Renal cortex interstitium (tissue), 11 donors: ENCODE results near the gene PNKP. TPM values are rescaled to one million over a fixed set of nuclear protein-coding genes. Genes with fewer than 3 reads are reported as not detected.
"Not testable (repeated sequence)": the region's sequence is repeated elsewhere in the genome, so short reads cannot be mapped to it uniquely, and the experiment has no call there.

Experiments
- DNase-seq, 11 donors: peaks; one replicate each; pipeline ENCODE4 v3.0.0-alpha.2; 2013; ENCODE audit warnings: low read depth in 9 of 11, low spot score in 4 of 11; ENCODE audit errors: extremely low read depth in 1 of 11
- polyA plus RNA-seq, 3 donors: library from polyadenylated mRNA; unstranded; fragments of 120-200 nt; gene quantifications; one replicate each; pipeline ENCODE4 v1.2.1, GENCODE V29; 2013; ENCODE audit not compliant: insufficient read length in 3 of 3

Gene PNKP
- polyA plus RNA-seq, 3 donors = 41.8 to 93.0 (median 60.3) TPM

DNA sequence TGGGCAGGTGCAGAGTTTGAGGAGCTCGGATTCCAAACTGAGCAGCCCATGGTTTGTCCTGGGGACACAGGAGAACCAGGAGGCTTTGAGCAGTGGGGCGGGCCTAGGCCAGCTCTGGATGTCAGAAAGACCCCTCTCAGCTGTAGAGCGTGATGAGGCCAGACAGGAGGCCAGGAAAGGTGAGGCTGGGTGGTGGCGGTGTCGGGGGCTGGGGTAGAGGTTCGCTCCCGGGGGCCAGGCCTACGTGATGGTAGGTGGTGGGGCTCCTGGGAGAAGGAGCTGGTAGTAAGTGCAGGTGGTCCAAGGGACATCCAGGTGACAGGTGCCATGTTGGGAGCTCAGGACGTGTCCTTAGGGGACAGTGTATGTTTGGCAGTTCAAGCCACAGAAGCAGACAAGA, 30.0 kb downstream of the PNKP start:
- no peak for DNase-seq

DNA sequence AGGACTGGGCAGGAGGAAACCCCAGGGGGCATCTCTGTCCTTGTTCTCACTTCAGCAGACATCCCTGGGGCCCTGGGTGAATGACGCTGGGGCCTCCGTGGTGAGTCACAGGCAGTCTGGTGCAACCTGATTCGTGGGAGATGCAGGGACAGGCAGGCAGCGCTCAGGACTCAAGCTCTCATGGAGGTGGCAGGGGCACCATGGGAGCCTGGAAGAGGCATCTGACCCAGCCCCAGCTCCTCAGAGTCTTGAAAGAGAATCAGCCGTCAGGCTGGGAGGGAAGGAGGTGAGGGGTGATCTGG, 30.4 kb downstream of the PNKP start:
- DNase-seq = no peak

DNA sequence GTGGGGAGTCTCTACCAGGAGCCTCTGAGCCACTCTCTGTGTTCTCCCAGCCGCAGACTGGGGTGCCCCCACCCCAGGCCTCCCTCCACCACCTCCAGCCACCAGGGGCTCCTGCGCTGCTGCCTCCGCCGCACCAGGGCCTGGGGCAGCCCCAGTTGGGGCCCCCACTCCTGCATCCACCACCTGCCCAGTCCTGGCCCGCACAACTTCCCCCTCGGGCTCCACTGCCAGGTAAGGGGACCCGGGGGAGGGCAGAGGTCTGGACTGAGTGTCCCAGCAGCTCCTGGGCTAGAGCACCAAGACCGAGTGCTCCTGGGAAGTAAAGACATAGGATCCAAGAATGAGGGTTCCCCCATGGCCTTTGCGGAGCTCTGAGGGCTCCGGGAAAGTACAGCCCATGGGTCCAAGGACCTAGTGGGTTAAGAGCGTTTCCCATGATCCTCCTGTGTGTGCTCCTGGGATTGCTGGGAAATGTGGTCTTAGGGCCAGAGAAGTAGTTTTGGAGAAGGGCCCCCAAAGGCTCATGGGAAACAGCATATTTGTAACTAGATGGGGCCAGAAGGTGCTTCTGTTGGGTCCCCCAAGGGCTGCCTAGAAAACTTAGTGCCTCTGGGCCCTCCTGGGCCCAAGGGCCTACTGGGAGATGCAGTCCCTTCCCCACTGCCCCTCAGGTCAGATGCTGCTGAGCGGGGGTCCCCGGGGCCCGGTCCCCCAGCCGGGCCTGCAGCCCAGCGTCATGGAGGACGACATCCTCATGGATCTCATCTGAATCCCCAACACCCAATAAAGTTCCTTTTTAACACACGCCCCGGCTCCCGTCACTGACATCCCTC, 31.0 kb downstream of the PNKP start:
- DNase-seq = no peak

DNA sequence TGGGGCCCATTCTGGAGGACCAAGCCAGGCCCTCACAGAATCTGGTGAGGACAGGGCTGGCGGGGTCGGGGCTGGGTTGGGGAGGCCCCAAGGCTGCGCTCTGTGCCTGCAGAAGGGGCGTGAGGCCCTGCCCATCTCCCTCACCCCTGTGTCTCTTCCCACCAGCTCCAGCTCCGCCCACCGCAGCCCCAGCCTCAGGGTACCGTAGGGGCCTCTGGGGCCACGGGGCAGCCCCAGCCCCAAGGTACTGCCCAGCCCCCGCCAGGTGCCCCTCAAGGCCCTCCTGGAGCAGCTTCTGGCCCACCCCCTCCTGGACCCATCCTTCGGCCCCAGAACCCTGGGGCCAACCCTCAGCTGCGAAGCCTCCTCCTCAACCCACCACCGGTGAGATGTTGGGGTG, 31.8 kb downstream of the PNKP start:
- no peak for DNase-seq

DNA sequence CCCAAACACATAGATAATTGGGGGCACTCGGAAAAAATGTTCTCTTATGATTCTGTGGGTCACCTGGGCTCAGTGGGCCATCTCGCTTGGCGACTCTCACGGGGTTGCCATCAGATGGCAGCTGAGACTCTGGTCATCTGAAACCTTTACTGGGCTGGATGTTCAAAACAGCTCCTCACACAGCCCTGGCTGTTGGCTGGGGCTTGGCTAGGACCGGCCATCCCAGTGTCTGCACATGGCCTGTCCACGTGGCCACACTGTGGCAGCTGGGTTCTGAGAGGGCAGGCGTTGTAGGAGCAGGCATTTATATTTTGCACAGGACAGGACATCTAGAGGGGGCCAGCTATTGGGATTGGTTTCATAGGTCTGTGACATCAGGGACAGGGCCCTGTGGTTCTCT, 33.8 kb downstream of the PNKP start:
- no peak for DNase-seq

DNA sequence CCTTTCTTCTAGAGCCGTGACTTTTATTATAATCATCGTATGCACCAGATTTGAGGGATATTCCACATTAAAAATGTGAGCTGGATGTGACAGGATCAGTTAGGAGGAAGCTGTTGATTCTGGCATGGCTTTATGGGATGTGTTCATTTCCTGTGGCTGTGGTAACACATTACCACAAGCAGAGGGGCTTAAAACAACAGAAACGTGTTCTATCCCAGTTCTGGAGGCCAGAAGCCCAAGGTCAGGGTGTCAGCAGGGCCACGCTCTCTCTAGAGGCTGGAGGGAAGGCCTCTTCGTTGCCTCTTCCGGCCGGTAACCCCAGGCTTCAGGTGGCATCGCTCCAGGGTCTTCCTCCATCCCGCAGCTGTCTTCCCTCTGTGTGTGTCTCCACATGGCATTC, 34.8 kb downstream of the PNKP start:
- DNase-seq = no peak

DNA sequence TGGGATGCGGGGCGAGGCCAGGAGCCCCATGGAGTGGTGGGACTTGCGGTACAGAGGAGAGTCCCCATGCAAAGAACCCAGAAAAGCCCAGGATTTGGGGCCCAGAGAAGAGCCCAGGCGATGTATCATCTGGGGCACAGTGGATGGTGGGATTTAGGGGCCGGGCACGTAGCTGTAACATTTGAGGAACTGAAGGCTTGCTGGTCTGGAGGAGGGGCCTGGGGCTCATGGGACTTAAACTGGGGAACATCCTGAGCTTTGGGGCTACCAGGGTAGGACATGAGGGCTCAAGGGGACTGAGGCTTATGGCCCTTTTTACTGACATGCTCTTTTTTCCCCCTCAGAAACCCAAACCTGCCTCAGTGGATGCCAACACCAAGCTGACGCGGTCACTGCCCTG, 35.8 kb downstream of the PNKP start:
- no peak for DNase-seq

DNA sequence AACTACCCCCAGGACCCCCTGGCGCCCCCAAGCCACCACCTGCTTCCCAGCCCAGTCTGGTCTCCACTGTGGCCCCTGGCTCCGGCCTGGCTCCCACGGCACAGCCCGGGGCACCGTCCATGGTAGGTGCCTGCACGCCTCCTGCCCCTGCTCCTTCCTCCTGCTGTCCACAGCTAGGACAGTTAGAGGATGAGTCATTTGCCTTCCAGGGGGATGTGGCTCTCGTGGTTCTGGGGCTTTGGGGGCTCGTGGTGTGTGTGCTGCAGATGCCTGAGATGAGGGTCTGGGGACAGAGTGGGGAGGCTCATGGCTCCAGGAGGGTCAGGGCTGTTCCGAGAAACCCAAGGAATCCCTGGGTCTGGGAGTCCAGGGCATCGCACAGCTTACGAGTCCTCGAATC, 36.6 kb downstream of the PNKP start:
- no peak for DNase-seq

DNA sequence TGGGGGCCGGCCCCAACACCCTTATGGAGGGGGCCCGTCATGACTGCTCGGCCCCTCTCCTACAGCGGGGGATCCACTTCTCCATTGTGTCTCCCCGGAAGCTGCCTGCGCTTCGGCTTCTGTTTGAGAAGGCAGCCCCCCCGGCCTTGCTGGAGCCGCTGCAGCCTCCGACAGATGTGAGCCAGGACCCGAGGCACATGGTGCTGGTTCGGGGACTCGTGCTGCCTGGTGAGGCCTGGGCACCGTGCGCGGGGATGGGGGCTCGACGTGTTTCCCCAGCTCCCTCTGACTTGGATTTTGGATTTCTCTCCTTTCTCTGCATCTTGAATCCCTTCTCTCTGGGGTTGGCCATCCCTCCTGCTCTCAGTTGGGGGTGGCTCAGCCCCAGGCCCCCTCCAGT, 37.7 kb downstream of the PNKP start:
- no peak for DNase-seq

DNA sequence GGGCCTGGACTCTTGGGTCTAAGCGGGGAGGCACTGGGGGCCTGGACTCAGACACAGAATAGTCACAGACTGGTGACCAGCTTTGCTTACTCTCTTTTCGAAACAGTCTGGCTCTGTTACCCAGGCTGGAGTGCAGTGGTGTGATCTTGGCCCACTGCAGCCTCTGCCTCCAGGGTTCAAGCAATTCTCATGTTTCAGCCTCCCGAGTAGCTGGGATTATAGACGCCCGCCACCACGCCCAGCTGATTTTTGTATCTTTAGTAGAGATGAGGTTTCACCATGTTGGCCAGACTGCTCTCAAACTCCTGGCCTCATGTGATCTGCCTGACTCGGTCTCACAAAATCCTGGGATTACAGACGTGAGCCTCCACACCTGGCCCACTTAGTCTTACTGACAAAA, 38.2 kb downstream of the PNKP start:
- DNase-seq = no peak

DNA sequence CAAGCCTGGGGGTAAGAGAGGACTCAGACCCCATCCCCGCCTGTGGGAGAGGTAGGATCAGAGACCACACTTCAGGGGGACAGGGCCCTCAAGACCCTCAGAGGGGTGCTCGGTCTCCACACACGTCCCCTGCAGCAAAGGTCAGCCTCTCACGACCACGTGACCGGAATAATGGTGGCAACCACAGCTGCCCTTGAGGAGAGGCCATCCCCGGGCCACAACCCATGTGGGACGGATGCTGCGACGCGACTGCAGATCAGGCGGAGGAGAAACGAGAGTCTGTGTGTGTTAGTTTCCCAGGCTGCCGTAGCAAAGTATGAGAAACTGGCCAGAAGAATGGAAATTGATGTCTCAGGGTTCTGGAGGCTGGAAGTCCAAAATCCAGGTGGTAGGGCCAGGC, 40.3 kb downstream of the PNKP start:
- no peak for DNase-seq

DNA sequence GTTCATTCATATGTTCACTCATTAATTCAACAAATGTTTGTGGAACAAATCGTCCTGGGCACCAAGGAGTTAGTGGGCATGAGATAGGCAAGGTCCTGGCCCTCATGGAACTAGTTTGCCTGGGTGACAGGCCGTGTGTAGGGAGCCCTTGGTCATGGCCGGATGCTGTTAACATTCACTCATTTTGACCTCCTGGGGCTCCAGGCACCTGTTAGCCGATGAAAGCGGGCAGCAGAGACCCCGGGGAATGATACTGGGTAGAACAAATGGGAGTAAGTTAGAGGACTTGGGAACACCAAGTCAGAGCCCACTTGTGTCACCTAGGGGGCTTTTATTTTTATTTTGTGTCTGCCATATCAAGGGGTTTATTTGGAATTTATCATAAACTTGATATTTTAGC, 42.7 kb downstream of the PNKP start:
- DNase-seq = no peak

DNA sequence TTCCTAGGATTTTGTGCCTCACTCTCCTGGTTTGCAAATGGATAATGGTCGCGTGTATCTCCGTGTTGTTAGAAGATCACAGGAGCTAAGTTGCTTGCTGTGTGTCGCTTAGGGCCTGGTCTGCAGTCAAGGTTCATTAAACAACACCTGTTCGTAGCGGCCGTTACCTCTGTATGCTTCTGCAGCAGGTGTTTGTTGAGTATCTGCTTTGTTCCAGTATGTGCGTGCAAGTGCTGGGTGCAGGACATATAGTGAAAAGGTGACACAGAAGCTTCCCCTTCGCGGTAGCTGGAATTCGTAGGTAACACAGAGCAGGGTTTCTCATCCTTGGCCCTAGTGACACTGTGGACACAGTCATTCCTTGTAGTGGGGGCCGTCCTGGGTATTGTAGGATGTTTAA, 43.9 kb downstream of the PNKP start:
- no peak for DNase-seq

DNA sequence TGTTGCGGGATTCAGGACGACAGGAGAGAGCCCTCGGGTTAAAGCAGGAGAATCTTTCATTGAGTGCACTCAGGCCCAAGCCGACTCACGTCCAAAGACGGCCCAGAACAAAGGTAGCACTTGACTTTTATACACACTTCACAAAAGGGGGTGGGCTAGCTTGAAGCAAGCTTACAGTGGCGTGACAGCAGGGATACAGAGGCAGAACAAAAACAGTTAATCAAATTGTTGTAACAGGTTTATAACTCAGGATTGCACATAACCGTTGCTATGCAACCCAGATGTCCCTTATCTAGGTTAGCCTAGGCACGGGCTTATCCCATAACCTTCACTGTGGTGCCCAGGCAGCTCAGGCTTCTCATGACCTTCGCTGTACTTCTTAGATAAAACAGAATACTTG, 47.3 kb downstream of the PNKP start:
- no peak for DNase-seq

DNA sequence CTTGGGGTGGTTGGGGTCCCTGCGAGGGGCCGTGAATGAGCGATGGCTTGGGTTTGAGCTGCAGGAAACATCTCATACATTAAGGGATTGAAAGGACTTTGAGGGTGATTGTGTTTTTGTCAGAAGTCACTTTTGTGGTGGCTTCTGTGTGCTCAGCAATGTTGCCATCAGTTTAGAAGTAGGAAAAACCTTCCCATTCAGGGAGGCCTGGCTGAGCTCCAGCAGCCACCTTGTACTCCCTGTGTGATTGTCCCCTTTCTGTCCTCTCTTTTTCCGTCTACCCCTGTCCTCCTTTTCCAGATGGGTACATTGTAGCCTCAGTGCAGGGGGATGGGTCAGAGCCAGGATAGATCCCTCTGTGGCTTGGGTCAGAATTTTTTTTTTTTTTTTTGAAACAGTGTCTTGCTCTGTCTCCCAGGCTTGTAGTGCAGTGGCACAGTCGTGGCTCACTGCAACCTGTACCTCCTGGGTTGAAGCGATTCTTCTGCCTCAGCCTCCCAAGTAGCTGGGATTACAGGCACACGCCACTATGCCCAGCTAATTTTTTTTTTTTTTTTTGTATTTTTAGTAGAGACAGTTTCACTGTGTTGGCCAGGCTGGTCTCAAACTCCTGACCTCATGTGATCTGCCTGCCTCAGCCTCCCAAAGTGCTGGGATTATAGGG, 47.8 kb downstream of the PNKP start:
- not testable (repeated sequence) for DNase-seq

DNA sequence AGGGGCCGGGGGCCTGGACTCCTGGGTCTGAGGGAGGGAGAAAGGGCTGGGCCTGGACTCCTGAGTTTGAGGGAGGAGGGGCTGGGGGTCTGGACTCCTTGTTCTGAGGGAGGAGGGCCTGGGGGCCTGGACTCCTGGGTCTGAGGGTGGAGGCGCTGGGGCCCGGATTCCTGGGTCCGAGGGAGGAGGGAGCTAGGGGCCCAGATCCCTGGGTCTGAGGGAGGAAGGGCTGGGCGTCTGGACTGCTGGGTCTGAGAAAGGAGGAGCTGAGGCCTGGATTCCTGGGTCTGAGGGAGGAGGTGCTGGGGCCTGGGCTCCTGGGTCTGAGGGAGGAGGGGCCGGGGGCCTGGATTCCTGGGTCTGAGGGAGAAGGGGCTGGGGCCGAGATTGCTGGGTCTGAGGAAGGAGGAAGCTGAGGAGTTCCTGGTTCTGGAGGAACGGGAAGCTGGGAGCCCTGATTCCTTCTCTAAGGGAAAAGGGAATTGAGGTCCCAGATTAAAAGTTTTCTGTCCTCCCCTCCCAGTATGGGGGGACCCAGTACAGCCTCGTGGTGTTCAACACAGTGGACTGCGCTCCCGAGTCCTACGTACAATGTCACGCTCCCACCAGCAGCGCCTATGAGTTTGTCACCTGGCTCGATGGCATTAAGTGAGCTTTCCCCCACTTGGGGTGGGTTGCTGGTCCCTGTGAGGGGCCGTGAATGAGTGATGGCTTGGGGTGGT, 48.6 kb downstream of the PNKP start:
- no peak for DNase-seq

DNA sequence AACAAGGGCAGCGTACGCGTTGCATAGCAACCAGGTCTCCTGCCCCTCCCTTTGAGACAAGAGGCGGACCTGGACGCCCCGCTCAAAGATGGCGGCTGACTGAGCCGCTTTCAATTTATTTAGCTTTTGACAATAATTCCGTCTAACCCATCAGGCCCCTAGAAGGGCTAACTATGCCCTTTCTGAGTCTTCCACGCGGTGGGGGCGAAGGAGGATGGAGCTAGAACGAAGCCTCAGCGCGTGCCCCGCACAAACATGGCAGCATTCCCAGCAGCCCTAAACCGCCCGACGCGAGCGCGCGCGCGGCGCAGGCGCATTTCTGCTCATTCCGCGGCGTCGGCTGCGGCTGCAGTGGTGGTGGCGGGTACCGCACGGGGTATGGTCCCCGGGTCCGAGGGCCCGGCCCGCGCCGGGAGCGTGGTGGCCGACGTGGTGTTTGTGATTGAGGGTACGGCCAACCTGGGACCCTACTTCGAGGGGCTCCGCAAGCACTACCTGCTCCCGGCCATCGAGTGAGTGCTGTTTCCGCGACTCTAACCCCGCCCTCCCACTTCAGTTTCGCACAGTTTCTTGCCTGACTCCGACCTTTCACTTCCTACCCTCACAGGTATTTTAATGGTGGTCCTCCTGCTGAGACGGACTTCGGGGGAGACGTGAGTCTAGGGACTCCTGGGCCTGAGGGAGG, 49.3 kb downstream of the PNKP start, which contains the start of gene MED25:
Gene MED25 (plus strand): TSS at position 326 of the 685 bp plus-strand sequence. CDS start 53 bp downstream, at position 379.
- peak; percentile 80 to 95 (median 85) for DNase-seq

DNA sequence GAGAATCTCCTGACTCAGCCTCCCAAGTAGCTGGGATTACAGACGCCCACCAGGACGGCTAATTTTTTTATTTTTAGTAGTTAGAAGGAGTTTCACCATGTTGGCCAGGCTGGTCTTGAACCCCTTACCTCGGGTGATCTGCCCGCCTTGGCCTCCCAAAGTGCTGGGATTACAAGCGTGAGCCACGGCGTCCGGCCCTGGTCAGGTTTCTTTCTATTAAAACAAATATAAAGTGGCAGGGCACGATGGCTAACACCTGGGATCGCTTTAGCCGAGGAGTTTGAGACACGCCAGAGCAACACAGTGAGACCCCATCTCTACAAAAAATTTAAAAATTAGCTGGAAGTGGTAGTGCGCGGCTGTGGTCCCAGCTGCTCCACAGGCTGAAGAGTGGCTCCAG, 50.8 kb downstream of the PNKP start:
- DNase-seq = no peak

DNA sequence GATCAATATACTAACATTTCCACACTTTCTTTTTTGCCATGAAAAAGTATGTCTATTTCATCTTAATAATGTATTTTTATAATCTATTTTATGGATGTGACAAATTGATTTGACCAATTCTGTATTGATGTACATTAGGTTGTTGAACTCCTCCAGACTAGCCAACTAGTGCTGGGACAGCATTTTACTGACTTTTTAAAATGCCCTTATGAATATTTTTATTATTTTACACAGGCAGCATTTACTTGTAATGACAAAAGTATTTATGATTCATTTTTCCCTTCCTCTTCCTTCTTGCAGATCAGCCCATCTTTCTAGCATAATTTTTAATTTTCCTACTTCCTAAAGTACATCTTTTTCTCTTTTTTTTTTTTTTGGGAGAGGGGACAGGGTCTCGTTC, 53.4 kb downstream of the PNKP start:
- no peak for DNase-seq
